GM23338 (cell line): ENCODE results near the gene ASPSCR1. TPM values are rescaled to one million over a fixed set of nuclear protein-coding genes. Genes with fewer than 3 reads are reported as not detected.

ENCODE experiments used
- ATAC-seq: fragments of 200-7000 bp; cut with Tn5 transposase; 3 replicates; pipeline ENCODE4 v1.9.1; 2020
- DNase-seq: peaks from one replicate; pipeline ENCODE4 v3.0.0-alpha.2; 2015; ENCODE audit warnings: low spot score
- H2AFZ ChIP-seq: fragments of 200-600 bp; sonication (generic); 2 replicates; pipeline ENCODE4 v1.8.0; 2016; ENCODE audit warnings: antibody characterized with exemption, mild to moderate bottlenecking, moderate library complexity
- H3F3A ChIP-seq: fragments of 200-600 bp; sonication (generic); replicated peaks from 2 replicates; pipeline ENCODE4 v1.8.0; 2017; ENCODE audit warnings: antibody characterized with exemption, mixed run types, low read depth
- H3K27ac ChIP-seq: fragments of 200-600 bp; sonication (generic); 2 replicates; pipeline ENCODE4 v1.6.1; 2016; ENCODE audit warnings: low read depth
- H3K27me3 ChIP-seq: fragments of 200-600 bp; sonication (generic); 2 replicates; pipeline ENCODE4 v1.8.0; 2016; ENCODE audit warnings: mild to moderate bottlenecking, mixed run types, moderate library complexity; ENCODE audit not compliant: insufficient read depth
- H3K36me3 ChIP-seq: fragments of 200-600 bp; sonication (generic); 2 replicates; pipeline ENCODE4 v1.8.0; 2016; ENCODE audit warnings: mild to moderate bottlenecking; ENCODE audit not compliant: insufficient read depth
- H3K4me1 ChIP-seq: fragments of 200-600 bp; sonication (generic); 2 replicates; pipeline ENCODE4 v1.8.0; 2016; ENCODE audit warnings: mild to moderate bottlenecking, moderate library complexity; ENCODE audit not compliant: insufficient read depth
- H3K4me2 ChIP-seq: fragments of 200-600 bp; sonication (generic); 2 replicates; pipeline ENCODE4 v1.7.1; 2017; ENCODE audit warnings: mixed run types
- H3K4me3 ChIP-seq: fragments of 200-600 bp; sonication (generic); 2 replicates; pipeline ENCODE4 v1.6.1; 2016; ENCODE audit warnings: mixed run types
- H3K79me2 ChIP-seq: fragments of 200-600 bp; sonication (generic); replicated peaks from 2 replicates; pipeline ENCODE4 v1.8.0; 2017; ENCODE audit warnings: mild to moderate bottlenecking; ENCODE audit not compliant: insufficient read depth
- H3K9me2 ChIP-seq: fragments of 200-600 bp; sonication (generic); 2 replicates; pipeline ENCODE4 v1.8.0; 2017; ENCODE audit not compliant: insufficient read depth
- H4K20me1 ChIP-seq: fragments of 200-600 bp; sonication (generic); replicated peaks from 2 replicates; pipeline ENCODE4 v1.8.0; 2017; ENCODE audit warnings: mild to moderate bottlenecking; ENCODE audit not compliant: insufficient read depth
- H3K27ac Mint-ChIP-seq: 2 replicates; pipeline ENCODE4 v1.8.0; 2020; ENCODE audit warnings: inconsistent platforms, mild to moderate bottlenecking, moderate library complexity, mixed read lengths
- H3K27me3 Mint-ChIP-seq: 3 replicates; pipeline ENCODE4 v1.8.0; 2022; ENCODE audit warnings: low read depth, mild to moderate bottlenecking, moderate library complexity, mixed read lengths, inconsistent platforms; ENCODE audit not compliant: insufficient read depth, poor library complexity
- H3K36me3 Mint-ChIP-seq: 3 replicates; pipeline ENCODE4 v1.8.0; 2021; ENCODE audit warnings: low read depth, mild to moderate bottlenecking, inconsistent platforms, moderate library complexity, mixed read lengths
- H3K4me1 Mint-ChIP-seq: 3 replicates; pipeline ENCODE4 v1.8.0; 2020; ENCODE audit warnings: mild to moderate bottlenecking, inconsistent platforms, mixed read lengths
- H3K4me3 Mint-ChIP-seq: 3 replicates; pipeline ENCODE4 v1.8.0; 2021; ENCODE audit warnings: moderate library complexity, mild to moderate bottlenecking, inconsistent platforms, mixed read lengths
- H3K9me3 Mint-ChIP-seq: 3 replicates; pipeline ENCODE4 v1.8.0; 2020; ENCODE audit warnings: moderate library complexity, mild to moderate bottlenecking, inconsistent platforms, mixed read lengths
- CREB1 ChIP-seq: fragments of 250-450 bp; sonication (Bioruptor Pico); IDR thresholded peaks from 2 replicates; pipeline ENCODE4 v1.5.0; 2020; ENCODE audit warnings: low read depth, mild to moderate bottlenecking, moderate library complexity
- EZH2 ChIP-seq: fragments of 200-600 bp; sonication (generic); IDR thresholded peaks from one replicate; pipeline ENCODE4 v1.8.0; 2017; ENCODE audit warnings: antibody characterized with exemption, mild to moderate bottlenecking, low read depth; ENCODE audit not compliant: unreplicated experiment
- EZH2phosphoT487 ChIP-seq: fragments of 200-600 bp; sonication (generic); IDR thresholded peaks from one replicate; pipeline ENCODE4 v1.8.1; 2018; ENCODE audit warnings: antibody characterized with exemption; ENCODE audit not compliant: unreplicated experiment
- JUNB ChIP-seq: IDR thresholded peaks from one replicate; pipeline ENCODE4 v1.6.1; 2016; ENCODE audit warnings: antibody characterized with exemption; ENCODE audit not compliant: unreplicated experiment
- NANOG ChIP-seq: IDR thresholded peaks from 2 replicates; pipeline ENCODE4 v1.6.1; 2016; ENCODE audit warnings: antibody characterized with exemption, borderline replicate concordance
- POLR2AphosphoS5 ChIP-seq: IDR thresholded peaks from 2 replicates; pipeline ENCODE4 v1.6.1; 2016; ENCODE audit warnings: antibody characterized with exemption, low read depth
- STAT1 ChIP-seq: IDR thresholded peaks from one replicate; pipeline ENCODE4 v1.6.1; 2016; ENCODE audit warnings: antibody characterized with exemption; ENCODE audit not compliant: unreplicated experiment
- ZNF114 ChIP-seq: fragments of 250-450 bp; sonication (Bioruptor Pico); IDR thresholded peaks from 2 replicates; pipeline ENCODE4 v1.5.0; 2020; ENCODE audit warnings: mild to moderate bottlenecking, moderate library complexity
- ZNF331 ChIP-seq: fragments of 250-450 bp; sonication (Bioruptor Pico); IDR thresholded peaks from 2 replicates; pipeline ENCODE4 v1.5.0; 2020; ENCODE audit warnings: low read depth, mild to moderate bottlenecking, moderate library complexity
- polyA plus RNA-seq: library from polyadenylated mRNA; unstranded; fragments of >200 nt; fragmentation: Nextera tagmentation; extraction: Ambion mirVana; gene quantifications from 2 replicates; pipeline ENCODE4 v1.2.1, GENCODE V29; 2016
- total RNA-seq: library from RNA; depleted of rRNA; stranded (reverse); fragments of >200 nt; shearing (Covaris generic); gene quantifications from 2 replicates; pipeline ENCODE4 v1.2.3, GENCODE V29; 2014
- TF ChIP-seq, protein P1 (sequence below): IDR thresholded peaks from 2 replicates; pipeline ENCODE4 v1.6.1; 2016; ENCODE audit warnings: antibody characterized with exemption
- TF ChIP-seq, protein P2 (sequence below): fragments of 250-450 bp; sonication (Bioruptor Pico); IDR thresholded peaks from 2 replicates; pipeline ENCODE4 v1.5.0; 2020; ENCODE audit warnings: mild to moderate bottlenecking, moderate library complexity
- TF ChIP-seq, protein P3 (sequence below), 2 experiments: fragments of 200-600 bp in 1 of 2; sonication (generic) in 1 of 2; conservative IDR thresholded peaks; 2 replicates each; pipeline versions ENCODE4 v1.5.1 to v1.6.1; 2016 to 2017; ENCODE audit warnings: antibody characterized with exemption in 2 of 2, low read depth in 2 of 2, mild to moderate bottlenecking in 2 of 2, moderate library complexity in 1 of 2

Gene ASPSCR1
- total and polyA plus RNA-seq, 2 experiments from 2014 or later = 44.2 to 46.9 TPM

DNA sequence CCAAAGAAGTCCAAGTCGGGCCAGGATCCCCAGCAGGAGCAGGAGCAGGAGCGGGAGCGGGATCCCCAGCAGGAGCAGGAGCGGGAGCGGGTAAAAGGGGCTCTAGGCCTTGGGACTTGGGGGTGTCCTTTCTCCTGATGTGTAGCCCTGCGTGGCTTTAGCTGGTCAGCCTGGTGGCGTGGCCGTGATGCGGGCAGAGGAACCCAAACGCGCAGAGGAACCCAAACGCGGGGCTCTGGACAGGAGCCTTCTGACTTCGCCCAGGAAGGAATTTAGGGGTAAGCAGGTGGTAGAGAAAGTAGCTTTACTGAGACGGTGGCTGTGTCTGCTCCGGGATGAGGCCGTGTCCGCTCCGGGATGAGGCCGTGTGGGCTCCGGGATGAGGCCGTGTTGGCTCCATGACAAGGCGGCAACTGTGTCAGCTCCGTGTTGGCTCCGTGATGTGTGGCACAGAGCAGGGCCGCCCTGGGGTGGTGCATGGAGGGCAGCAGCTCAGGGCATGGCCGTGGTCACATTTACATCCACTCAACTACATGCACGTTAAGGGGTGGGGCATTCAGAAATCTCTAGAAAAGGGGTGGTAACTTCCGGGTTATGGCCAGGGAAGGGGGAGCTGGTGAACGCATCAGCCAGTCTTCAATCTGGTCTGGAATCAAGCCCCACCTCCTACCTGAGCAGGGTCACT, 19.5 kb downstream of the ASPSCR1 start:
- H3K9me2 ChIP-seq = no peaks in the 10 kb centered on the region
- Mint-ChIP-seq H3K27ac (no peak overlapping the region), H3K27me3 (peaks cover 10% of the 10 kb centered on the region), H3K4me3 (no peak overlapping the region), H3K9me3 (no peaks in the 10 kb centered on the region), H3K4me1 (peaks cover 15% of the 10 kb centered on the region), H3K36me3 (peaks cover 6% of the 10 kb centered on the region; the same call in 1 of the 3 replicates)
- no peak overlapping the region for H3K4me2 ChIP-seq
- no peaks in the 10 kb centered on the region for H3K79me2 ChIP-seq
- H3K27me3 ChIP-seq = no peaks in the 10 kb centered on the region
- H3K36me3 ChIP-seq = no peaks in the 10 kb centered on the region
- no peak overlapping the region for H2AFZ ChIP-seq
- no peak overlapping the region for H3K27ac ChIP-seq
- H3F3A ChIP-seq = no peaks in the 10 kb centered on the region
- no peak for ATAC-seq
- peaks cover 6% of the 10 kb centered on the region; the same call in 1 of the 2 replicates for H3K4me1 ChIP-seq
- no peak for DNase-seq
- H4K20me1 ChIP-seq = peaks cover 8% of the 10 kb centered on the region; the same call in 1 of the 2 replicates
- H3K4me3 ChIP-seq = no peak overlapping the region
- no peak for TF ChIP-seq JUNB
- no peak for TF ChIP-seq CREB1 (CRISPR knock-in tag)

DNA sequence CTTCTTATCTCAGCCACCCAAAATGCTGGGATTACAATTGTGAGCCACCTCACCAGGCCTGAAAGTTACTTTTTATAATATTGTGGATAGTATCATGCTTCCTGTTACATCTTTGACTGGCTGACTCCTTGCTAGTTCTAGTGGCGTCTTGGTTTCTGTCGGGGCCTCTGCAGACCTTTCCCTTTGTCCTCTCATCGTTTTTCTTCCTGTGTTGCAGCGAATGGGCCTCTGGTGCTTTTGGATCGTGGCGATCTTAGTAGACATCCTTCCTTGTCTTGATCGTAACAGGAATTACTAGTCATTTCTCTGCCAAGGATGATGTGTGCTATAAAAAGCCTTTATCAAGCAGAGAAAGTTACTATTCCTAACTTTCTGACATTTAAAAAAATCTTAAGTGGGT, 20.8 kb downstream of the ASPSCR1 start:
- 0 out of 2 replicates have a peak, but pooled peaks cover 1% of the 10 kb centered on the region for H3F3A ChIP-seq
- TF ChIP-seq, protein P1, sequence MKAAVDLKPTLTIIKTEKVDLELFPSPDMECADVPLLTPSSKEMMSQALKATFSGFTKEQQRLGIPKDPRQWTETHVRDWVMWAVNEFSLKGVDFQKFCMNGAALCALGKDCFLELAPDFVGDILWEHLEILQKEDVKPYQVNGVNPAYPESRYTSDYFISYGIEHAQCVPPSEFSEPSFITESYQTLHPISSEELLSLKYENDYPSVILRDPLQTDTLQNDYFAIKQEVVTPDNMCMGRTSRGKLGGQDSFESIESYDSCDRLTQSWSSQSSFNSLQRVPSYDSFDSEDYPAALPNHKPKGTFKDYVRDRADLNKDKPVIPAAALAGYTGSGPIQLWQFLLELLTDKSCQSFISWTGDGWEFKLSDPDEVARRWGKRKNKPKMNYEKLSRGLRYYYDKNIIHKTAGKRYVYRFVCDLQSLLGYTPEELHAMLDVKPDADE = no peak
- no peak for TF ChIP-seq STAT1
- no peak for TF ChIP-seq ZNF331
- no peak for TF ChIP-seq POLR2AphosphoS5
- no peak for TF ChIP-seq EZH2phosphoT487
- no peak for TF ChIP-seq NANOG
- no peak for TF ChIP-seq JUNB
- TF ChIP-seq ZNF114 (CRISPR knock-in tag) = no peak
- TF ChIP-seq, protein P2, sequence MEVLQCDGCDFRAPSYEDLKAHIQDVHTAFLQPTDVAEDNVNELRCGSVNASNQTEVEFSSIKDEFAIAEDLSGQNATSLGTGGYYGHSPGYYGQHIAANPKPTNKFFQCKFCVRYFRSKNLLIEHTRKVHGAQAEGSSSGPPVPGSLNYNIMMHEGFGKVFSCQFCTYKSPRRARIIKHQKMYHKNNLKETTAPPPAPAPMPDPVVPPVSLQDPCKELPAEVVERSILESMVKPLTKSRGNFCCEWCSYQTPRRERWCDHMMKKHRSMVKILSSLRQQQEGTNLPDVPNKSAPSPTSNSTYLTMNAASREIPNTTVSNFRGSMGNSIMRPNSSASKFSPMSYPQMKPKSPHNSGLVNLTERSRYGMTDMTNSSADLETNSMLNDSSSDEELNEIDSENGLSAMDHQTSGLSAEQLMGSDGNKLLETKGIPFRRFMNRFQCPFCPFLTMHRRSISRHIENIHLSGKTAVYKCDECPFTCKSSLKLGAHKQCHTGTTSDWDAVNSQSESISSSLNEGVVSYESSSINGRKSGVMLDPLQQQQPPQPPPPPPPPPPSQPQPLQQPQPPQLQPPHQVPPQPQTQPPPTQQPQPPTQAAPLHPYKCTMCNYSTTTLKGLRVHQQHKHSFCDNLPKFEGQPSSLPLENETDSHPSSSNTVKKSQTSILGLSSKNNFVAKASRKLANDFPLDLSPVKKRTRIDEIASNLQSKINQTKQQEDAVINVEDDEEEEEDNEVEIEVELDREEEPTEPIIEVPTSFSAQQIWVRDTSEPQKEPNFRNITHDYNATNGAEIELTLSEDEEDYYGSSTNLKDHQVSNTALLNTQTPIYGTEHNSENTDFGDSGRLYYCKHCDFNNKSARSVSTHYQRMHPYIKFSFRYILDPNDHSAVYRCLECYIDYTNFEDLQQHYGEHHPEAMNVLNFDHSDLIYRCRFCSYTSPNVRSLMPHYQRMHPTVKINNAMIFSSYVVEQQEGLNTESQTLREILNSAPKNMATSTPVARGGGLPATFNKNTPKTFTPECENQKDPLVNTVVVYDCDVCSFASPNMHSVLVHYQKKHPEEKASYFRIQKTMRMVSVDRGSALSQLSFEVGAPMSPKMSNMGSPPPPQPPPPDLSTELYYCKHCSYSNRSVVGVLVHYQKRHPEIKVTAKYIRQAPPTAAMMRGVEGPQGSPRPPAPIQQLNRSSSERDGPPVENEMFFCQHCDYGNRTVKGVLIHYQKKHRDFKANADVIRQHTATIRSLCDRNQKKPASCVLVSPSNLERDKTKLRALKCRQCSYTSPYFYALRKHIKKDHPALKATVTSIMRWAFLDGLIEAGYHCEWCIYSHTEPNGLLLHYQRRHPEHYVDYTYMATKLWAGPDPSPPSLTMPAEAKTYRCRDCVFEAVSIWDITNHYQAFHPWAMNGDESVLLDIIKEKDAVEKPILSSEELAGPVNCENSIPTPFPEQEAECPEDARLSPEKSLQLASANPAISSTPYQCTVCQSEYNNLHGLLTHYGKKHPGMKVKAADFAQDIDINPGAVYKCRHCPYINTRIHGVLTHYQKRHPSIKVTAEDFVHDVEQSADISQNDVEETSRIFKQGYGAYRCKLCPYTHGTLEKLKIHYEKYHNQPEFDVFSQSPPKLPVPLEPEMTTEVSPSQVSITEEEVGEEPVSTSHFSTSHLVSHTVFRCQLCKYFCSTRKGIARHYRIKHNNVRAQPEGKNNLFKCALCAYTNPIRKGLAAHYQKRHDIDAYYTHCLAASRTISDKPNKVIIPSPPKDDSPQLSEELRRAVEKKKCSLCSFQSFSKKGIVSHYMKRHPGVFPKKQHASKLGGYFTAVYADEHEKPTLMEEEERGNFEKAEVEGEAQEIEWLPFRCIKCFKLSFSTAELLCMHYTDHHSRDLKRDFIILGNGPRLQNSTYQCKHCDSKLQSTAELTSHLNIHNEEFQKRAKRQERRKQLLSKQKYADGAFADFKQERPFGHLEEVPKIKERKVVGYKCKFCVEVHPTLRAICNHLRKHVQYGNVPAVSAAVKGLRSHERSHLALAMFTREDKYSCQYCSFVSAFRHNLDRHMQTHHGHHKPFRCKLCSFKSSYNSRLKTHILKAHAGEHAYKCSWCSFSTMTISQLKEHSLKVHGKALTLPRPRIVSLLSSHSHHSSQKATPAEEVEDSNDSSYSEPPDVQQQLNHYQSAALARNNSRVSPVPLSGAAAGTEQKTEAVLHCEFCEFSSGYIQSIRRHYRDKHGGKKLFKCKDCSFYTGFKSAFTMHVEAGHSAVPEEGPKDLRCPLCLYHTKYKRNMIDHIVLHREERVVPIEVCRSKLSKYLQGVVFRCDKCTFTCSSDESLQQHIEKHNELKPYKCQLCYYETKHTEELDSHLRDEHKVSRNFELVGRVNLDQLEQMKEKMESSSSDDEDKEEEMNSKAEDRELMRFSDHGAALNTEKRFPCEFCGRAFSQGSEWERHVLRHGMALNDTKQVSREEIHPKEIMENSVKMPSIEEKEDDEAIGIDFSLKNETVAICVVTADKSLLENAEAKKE = no peak
- TF ChIP-seq EZH2 = no peak
- TF ChIP-seq, protein P3, sequence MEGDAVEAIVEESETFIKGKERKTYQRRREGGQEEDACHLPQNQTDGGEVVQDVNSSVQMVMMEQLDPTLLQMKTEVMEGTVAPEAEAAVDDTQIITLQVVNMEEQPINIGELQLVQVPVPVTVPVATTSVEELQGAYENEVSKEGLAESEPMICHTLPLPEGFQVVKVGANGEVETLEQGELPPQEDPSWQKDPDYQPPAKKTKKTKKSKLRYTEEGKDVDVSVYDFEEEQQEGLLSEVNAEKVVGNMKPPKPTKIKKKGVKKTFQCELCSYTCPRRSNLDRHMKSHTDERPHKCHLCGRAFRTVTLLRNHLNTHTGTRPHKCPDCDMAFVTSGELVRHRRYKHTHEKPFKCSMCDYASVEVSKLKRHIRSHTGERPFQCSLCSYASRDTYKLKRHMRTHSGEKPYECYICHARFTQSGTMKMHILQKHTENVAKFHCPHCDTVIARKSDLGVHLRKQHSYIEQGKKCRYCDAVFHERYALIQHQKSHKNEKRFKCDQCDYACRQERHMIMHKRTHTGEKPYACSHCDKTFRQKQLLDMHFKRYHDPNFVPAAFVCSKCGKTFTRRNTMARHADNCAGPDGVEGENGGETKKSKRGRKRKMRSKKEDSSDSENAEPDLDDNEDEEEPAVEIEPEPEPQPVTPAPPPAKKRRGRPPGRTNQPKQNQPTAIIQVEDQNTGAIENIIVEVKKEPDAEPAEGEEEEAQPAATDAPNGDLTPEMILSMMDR (conservative IDR thresholded peaks at IDR 0.05; ENCODE audit: low read depth in 2 of 2) = no peak

More for the DNA sequence above, 20.8 kb downstream of the ASPSCR1 start:
- Mint-ChIP-seq H3K4me1 (peaks cover 10% of the 10 kb centered on the region), H3K9me3 (no peaks in the 10 kb centered on the region), H3K36me3 (peaks cover 6% of the 10 kb centered on the region; the same call in 1 of the 3 replicates), H3K27ac (no peak overlapping the region), H3K27me3 (peaks cover 14% of the 10 kb centered on the region), H3K4me3 (no peak overlapping the region)
- no peaks in the 10 kb centered on the region for H3K27me3 ChIP-seq
- DNase-seq (no peak), ATAC-seq (no peak)
- no peaks in the 10 kb centered on the region for H3K79me2 ChIP-seq
- H2AFZ ChIP-seq = no peak overlapping the region
- H3K36me3 ChIP-seq = no peaks in the 10 kb centered on the region
- H3K4me2 ChIP-seq = no peak overlapping the region
- H3K9me2 ChIP-seq = no peaks in the 10 kb centered on the region
- H3K4me3 ChIP-seq = no peak overlapping the region
- no peaks in the 10 kb centered on the region for H3K4me1 ChIP-seq
- 0 out of 2 replicates have a peak, but pooled peaks cover 4% of the 10 kb centered on the region for H4K20me1 ChIP-seq
- H3K27ac ChIP-seq = 0 out of 2 replicates have a peak overlapping the region, but pooled peaks have one; percentile 39
